B cell (primary cell): ENCODE measurements around the gene IL22RA2. TPM values are rescaled to one million over a fixed set of nuclear protein-coding genes. Genes with fewer than 3 reads are reported as not detected.
A peak's percentile ranks its signal among the peaks of the same experiment; 100 is the strongest.

Experiments used
- ATAC-seq: fragments of 200-7000 bp; cut with Tn5 transposase; one replicate; pipeline ENCODE4 v1.10.0; 2021; ENCODE audit warnings: low read depth, mild to moderate bottlenecking, moderate number of reproducible peaks, moderate library complexity
- CTCF ChIA-PET: fragments of 350-600 bp; sonication (Branson Sonifier 250); formaldehyde crosslinking; loops from one replicate; lab custom pipeline; 2021; ENCODE audit warnings: antibody characterized with exemption, inconsistent platforms; lab: Charles Lee
- POLR2A ChIA-PET: fragments of 350-600 bp; sonication (Branson Sonifier 250); formaldehyde crosslinking; loops from one replicate; lab custom pipeline; 2021; ENCODE audit warnings: antibody characterized with exemption; lab: Charles Lee
- DNase-seq: peaks from one replicate; pipeline ENCODE4 v3.0.0; 2013
- H2AFZ ChIP-seq: 2 replicates; pipeline ENCODE4 v1.6.1; 2012; ENCODE audit warnings: mild to moderate bottlenecking, low read depth, low read length; ENCODE audit not compliant: insufficient read depth, poor library complexity, severe bottlenecking
- H3K27ac ChIP-seq, 2 donors: 1 replicate in 1 of 2; 2 replicates in 1 of 2; pipeline ENCODE4 v1.5.1; 2012 to 2013; ENCODE audit warnings: low read length in 2 of 2, mild to moderate bottlenecking in 2 of 2, moderate library complexity in 1 of 2
- H3K27me3 ChIP-seq, 4 experiments: fragments of 200-600 bp in 1 of 4; sonication (generic) in 1 of 4; replicated peaks in 1 of 4; 1 replicate in 2 of 4; 2 replicates in 2 of 4; pipeline versions ENCODE4 v1.6.1 to v1.7.0; 2013 to 2016; ENCODE audit warnings: low read length in 3 of 4, mild to moderate bottlenecking in 2 of 4, mixed read lengths in 1 of 4, moderate library complexity in 1 of 4; ENCODE audit not compliant: insufficient read depth in 4 of 4, control insufficient read depth in 3 of 4; ENCODE audit errors: control extremely low read depth in 1 of 4
- H3K36me3 ChIP-seq, 2 experiments: replicated peaks in 1 of 2; 1 replicate in 1 of 2; 2 replicates in 1 of 2; pipeline versions ENCODE4 v1.6.1 to v1.7.1; 2013; ENCODE audit warnings: low read length in 1 of 2; ENCODE audit not compliant: insufficient read depth in 2 of 2, control insufficient read depth in 1 of 2; ENCODE audit errors: control extremely low read depth in 1 of 2, extremely low read depth in 1 of 2
- H3K4me1 ChIP-seq, 2 donors: fragments of 200-600 bp in 1 of 2; sonication (generic) in 1 of 2; 1 replicate in 1 of 2; 2 replicates in 1 of 2; pipeline versions ENCODE4 v1.5.1 to v1.6.1; 2013 to 2017; ENCODE audit warnings: low read length in 2 of 2; ENCODE audit not compliant: control insufficient read depth in 2 of 2, insufficient read depth in 2 of 2
- H3K4me2 ChIP-seq: replicated peaks from 2 replicates; pipeline ENCODE3; 2012; ENCODE audit warnings: mild to moderate bottlenecking, low read depth, low read length; ENCODE audit not compliant: poor library complexity, severe bottlenecking
- H3K4me3 ChIP-seq, 5 experiments: fragments of 200-600 bp in 1 of 5; sonication (generic) in 1 of 5; 1 replicate in 3 of 5; 2 replicates in 2 of 5; pipeline versions ENCODE4 v1.5.1 to v1.7.0; 2011 to 2016; ENCODE audit warnings: low read length in 4 of 5, mild to moderate bottlenecking in 4 of 5, low read depth in 2 of 5, control low read depth in 1 of 5, moderate library complexity in 1 of 5; ENCODE audit not compliant: insufficient read depth in 1 of 5; ENCODE audit errors: control extremely low read depth in 1 of 5, extremely low read depth in 1 of 5
- H3K79me2 ChIP-seq: fragments of 200-600 bp; sonication (generic); one replicate; pipeline ENCODE4 v1.6.0; 2016; ENCODE audit warnings: low read length; ENCODE audit not compliant: control insufficient read depth, insufficient read depth
- H3K9ac ChIP-seq: fragments of 200-600 bp; sonication (generic); 2 replicates; pipeline ENCODE4 v1.6.1; 2017; ENCODE audit warnings: mild to moderate bottlenecking, low read length, moderate library complexity
- H3K9me3 ChIP-seq, 3 donors: one replicate each; pipeline versions ENCODE4 v1.6.1 to v1.7.1; 2013; ENCODE audit warnings: low read length in 2 of 3; ENCODE audit not compliant: control insufficient read depth in 2 of 3, insufficient read depth in 1 of 3; ENCODE audit errors: control extremely low read depth in 1 of 3
- H4K20me1 ChIP-seq: 2 replicates; pipeline ENCODE4 v1.6.0; 2012; ENCODE audit warnings: mild to moderate bottlenecking, low read length; ENCODE audit not compliant: insufficient read depth, control insufficient read depth, poor library complexity, severe bottlenecking
- H3K27ac Mint-ChIP-seq: one replicate; pipeline ENCODE4 v1.8.0; 2021; ENCODE audit warnings: mixed read lengths
- H3K27me3 Mint-ChIP-seq: one replicate; pipeline ENCODE4 v1.8.0; 2021; ENCODE audit warnings: mixed read lengths
- H3K4me1 Mint-ChIP-seq: one replicate; pipeline ENCODE4 v1.8.0; 2021; ENCODE audit warnings: mixed read lengths
- H3K4me3 Mint-ChIP-seq: one replicate; pipeline ENCODE4 v1.8.0; 2021; ENCODE audit warnings: mixed read lengths
- H3K9me3 Mint-ChIP-seq: one replicate; pipeline ENCODE4 v1.8.0; 2022; ENCODE audit warnings: mixed read lengths; ENCODE audit not compliant: insufficient read depth
- EZH2 ChIP-seq: IDR thresholded peaks from 2 replicates; pipeline ENCODE4 v1.6.1; 2012; ENCODE audit warnings: borderline replicate concordance, low read depth, mild to moderate bottlenecking, moderate library complexity, low read length; ENCODE audit not compliant: insufficient read depth, poor library complexity, severe bottlenecking
- WGBS: methylation state at CpG from one replicate; pipeline ENCODE4 v1.1.5; 2013; ENCODE audit warnings: missing lambda C conversion rate; ENCODE audit not compliant: insufficient coverage; 5-methylcytosine and 5-hydroxymethylcytosine counted together
- intact Hi-C: fragments of 100-400 bp; cut with micrococcal nuclease; formaldehyde crosslinking; loops from one replicate; pipeline ENCODE4 v1.10.0; 2022
- polyA minus RNA-seq: library from RNA; depleted of rRNA, polyadenylated mRNA; stranded (reverse); fragments of >200 nt; gene quantifications from 2 replicates; pipeline ENCODE4 v1.2.3, GENCODE V29; 2012
- polyA plus RNA-seq: library from polyadenylated mRNA; depleted of rRNA; stranded (reverse); fragments of >200 nt; gene quantifications from 2 replicates; pipeline ENCODE4 v1.2.3, GENCODE V29; 2012
- total RNA-seq, 2 donors: library from RNA; stranded (reverse); fragments of 120-200 nt in 1 of 2; gene quantifications; 1 replicate in 1 of 2; 2 replicates in 1 of 2; pipeline versions ENCODE4 v1.2.3 to v1.2.4, GENCODE V29; 2013 to 2022
- TF ChIP-seq, protein P1 (sequence below): fragments of 200-600 bp; IDR thresholded peaks from one replicate; pipeline ENCODE4 v1.8.0; 2022; ENCODE audit warnings: antibody characterized with exemption, mild to moderate bottlenecking

IL22RA2 gene
- total RNA-seq: not detected in 2 replicates
- total RNA-seq (2013): not detected
- polyA plus RNA-seq: not detected in 2 replicates
- not detected in 2 replicates for polyA minus RNA-seq

GRCh38 chr6:137173501-137173900, at the start of gene IL22RA2:
Gene IL22RA2, minus strand, starts transcription at chr6:137173644. Its CDS starts 11,895 bp downstream, at chr6:137161749.
- peak within 1 kb of the TSS; percentile 69 for H2AFZ ChIP-seq
- ChIA-PET CTCF (interaction anchor here (1.0 to 10.3 kb wide), 2 partner anchors 12 to 79 kb away, joined by 3 to 265 read pairs; no protein-coding TSS in a partner anchor), POLR2A (no interaction called here)
- Mint-ChIP-seq H3K4me3 (peak within 1 kb of the TSS; percentile 71), H3K27ac (peak within 1 kb of the TSS; percentile 93), H3K27me3 (no peaks in the 10 kb centered on the region), H3K4me1 (peaks cover 73% of the 10 kb centered on the region), H3K9me3 (peaks cover 2% of the 10 kb centered on the region)
- no peaks in the 10 kb centered on the region for H3K36me3 ChIP-seq
- H3K9ac ChIP-seq: no peak within 1 kb of the TSS
- H3K4me2 ChIP-seq: peak within 1 kb of the TSS; percentile 65
- intact Hi-C loops: no loop called here
- peaks cover 59 to 63% of the 10 kb centered on the region in 2 donors for H3K4me1 ChIP-seq
- TF ChIP-seq, protein P1, sequence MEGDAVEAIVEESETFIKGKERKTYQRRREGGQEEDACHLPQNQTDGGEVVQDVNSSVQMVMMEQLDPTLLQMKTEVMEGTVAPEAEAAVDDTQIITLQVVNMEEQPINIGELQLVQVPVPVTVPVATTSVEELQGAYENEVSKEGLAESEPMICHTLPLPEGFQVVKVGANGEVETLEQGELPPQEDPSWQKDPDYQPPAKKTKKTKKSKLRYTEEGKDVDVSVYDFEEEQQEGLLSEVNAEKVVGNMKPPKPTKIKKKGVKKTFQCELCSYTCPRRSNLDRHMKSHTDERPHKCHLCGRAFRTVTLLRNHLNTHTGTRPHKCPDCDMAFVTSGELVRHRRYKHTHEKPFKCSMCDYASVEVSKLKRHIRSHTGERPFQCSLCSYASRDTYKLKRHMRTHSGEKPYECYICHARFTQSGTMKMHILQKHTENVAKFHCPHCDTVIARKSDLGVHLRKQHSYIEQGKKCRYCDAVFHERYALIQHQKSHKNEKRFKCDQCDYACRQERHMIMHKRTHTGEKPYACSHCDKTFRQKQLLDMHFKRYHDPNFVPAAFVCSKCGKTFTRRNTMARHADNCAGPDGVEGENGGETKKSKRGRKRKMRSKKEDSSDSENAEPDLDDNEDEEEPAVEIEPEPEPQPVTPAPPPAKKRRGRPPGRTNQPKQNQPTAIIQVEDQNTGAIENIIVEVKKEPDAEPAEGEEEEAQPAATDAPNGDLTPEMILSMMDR: no peak
- no peak for TF ChIP-seq EZH2
- no peak for ATAC-seq
- peak within 1 kb of the TSS; percentile 77 to 87 for H3K27ac ChIP-seq
- H3K4me3 ChIP-seq: no peak within 1 kb of the TSS
- H3K27me3 ChIP-seq: no peaks in the 10 kb centered on the region
- WGBS: 93% methylated on average over 3 of the region's 4 CpGs
- H3K9me3 ChIP-seq: peaks cover 0 to 4% (median 0%) of the 10 kb centered on the region in 3 donors
- no peaks in the 10 kb centered on the region for H3K79me2 ChIP-seq
- DNase-seq: no peak
- H4K20me1 ChIP-seq: no peaks in the 10 kb centered on the region

- CTCF ChIA-PET: interaction anchor here (0.5 to 3.7 kb wide), 15 partner anchors 9 to 430 kb away, joined by 3 to 16 read pairs (median 4); partner anchors contain the start of gene MAP3K5
- Mint-ChIP-seq H3K4me3 (peak overlapping the region; percentile 73), H3K9me3 (no peaks in the 10 kb centered on the region), H3K4me1 (peaks cover 73% of the 10 kb centered on the region), H3K27ac (peak overlapping the region; percentile 92), H3K27me3 (no peaks in the 10 kb centered on the region)
- no peaks in the 10 kb centered on the region for H3K27me3 ChIP-seq
- DNase-seq (peak; percentile 73), ATAC-seq (peak; percentile 10)
- H3K36me3 ChIP-seq: no peaks in the 10 kb centered on the region
- H3K9ac ChIP-seq: no peak overlapping the region
- POLR2A ChIA-PET: interaction anchor here (2.5 kb wide), 1 partner anchor 120 kb away, joined by 8 read pairs; no protein-coding TSS in a partner anchor
- intact Hi-C loops: loop anchor here (5.0 kb wide), 1 partner anchor 1180 kb away; the partner anchor contains the start of gene HEBP2
- peak overlapping the region in 1 of 5 experiments; percentile 43 for H3K4me3 ChIP-seq
- H3K4me2 ChIP-seq: peak overlapping the region; percentile 52
- no CpG with 5 or more reads among the region's 3 CpGs for WGBS
- H3K79me2 ChIP-seq: peaks cover 54% of the 10 kb centered on the region
- no peaks in the 10 kb centered on the region for H3K9me3 ChIP-seq
- H2AFZ ChIP-seq: no peak overlapping the region
- TF ChIP-seq EZH2: no peak
- peaks cover 66 to 72% of the 10 kb centered on the region in 2 donors for H3K4me1 ChIP-seq
- H4K20me1 ChIP-seq: peaks cover 7% of the 10 kb centered on the region
- H3K27ac ChIP-seq: peak overlapping the region; percentile 62 to 97
Observed at GRCh38 chr6:137222381-137222780, 48.9 kb upstream of the IL22RA2 start.
